AG04450 (cell line): ENCODE data around the gene CALU. TPM values are rescaled to one million over a fixed set of nuclear protein-coding genes. Genes with fewer than 3 reads are reported as not detected.

Experiments
- CTCF ChIA-PET: fragments of 300-600, 350-600 bp; formaldehyde crosslinking; extraction: SDS; loops from one replicate; lab custom pipeline; 2022; ENCODE audit warnings: antibody characterized with exemption, inconsistent platforms; lab: Charles Lee
- POLR2A ChIA-PET: fragments of 350-600 bp; formaldehyde crosslinking; extraction: SDS; loops from one replicate; lab custom pipeline; 2021; ENCODE audit warnings: antibody characterized with exemption, inconsistent platforms; lab: Yijun Ruan, JAX
- DNase-seq: peaks from one replicate; pipeline ENCODE4 v3.0.0-alpha.2; 2011; ENCODE audit warnings: low read depth, low spot score
- H3K27ac ChIP-seq: one replicate; pipeline ENCODE4 v1.5.1; 2012; ENCODE audit warnings: low read depth, low read length, control low read depth
- H3K27me3 ChIP-seq: one replicate; pipeline ENCODE4 v1.6.0; 2012; ENCODE audit warnings: low read length; ENCODE audit not compliant: control insufficient read depth, insufficient read depth
- H3K4me3 ChIP-seq: 2 replicates; pipeline ENCODE4 v1.5.1; 2011; ENCODE audit warnings: mild to moderate bottlenecking, low read depth, low read length, control low read depth
- H3K9me3 ChIP-seq: 2 replicates; pipeline ENCODE4 v1.5.1; 2012; ENCODE audit warnings: low read length; ENCODE audit not compliant: control insufficient read depth, insufficient read depth
- polyA plus RNA-seq: library from polyadenylated mRNA; depleted of rRNA; stranded (reverse); fragments of >200 nt; gene quantifications from 2 replicates; pipeline ENCODE4 v1.2.3, GENCODE V29; 2011
- TF ChIP-seq, protein P1 (sequence below): IDR thresholded peaks from 2 replicates; pipeline ENCODE4 v1.5.1; 2011; ENCODE audit warnings: low read depth, low read length, control low read depth, inconsistent platforms

Gene CALU
- polyA plus RNA-seq, 1 experiment: 815 TPM

DNA sequence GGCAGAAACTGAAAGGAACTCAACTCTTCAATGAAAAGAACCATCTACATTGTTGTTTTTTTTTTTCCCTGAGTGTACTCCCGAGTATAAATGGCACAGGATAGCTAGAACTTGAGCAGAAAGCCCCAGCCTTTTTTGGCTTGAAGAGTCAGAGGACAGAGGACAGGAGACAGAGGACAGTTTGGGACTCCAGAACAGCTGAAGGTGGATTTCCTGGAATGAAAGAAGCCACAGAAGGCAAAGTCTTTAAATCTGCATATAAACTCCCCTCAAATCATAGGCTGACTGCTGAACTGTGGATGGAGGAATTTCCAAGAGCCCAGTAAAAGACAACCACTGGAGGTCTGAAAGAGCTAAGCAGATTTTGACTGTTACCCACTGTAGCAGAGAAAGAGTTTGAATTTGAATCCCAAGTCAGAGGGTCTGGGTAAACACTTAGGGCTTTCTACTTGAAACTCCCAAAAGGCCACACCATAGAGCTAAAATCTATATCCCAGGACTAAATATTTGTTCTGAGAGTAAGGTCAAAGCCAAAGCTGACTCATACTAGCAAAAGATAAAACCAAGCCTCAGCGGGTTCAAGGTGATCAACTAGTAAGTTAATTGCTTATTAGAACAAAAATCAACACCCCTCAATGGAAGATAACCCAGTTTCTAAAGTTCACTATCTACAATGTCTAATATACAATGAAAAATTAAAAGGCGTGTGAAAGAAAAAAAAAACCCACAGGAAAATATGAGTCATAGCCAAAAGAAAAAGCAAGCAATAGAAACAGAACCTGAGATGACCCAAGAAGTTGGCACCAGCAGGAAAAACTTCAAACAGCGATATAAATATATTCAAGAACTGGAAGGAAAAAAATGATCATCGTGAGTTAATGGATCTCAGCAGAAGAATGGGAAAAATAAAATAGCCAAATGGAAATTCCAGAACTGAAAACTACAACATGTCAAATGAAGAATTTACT, 38.3 kb downstream of the CALU start:
- TF ChIP-seq, protein P1, sequence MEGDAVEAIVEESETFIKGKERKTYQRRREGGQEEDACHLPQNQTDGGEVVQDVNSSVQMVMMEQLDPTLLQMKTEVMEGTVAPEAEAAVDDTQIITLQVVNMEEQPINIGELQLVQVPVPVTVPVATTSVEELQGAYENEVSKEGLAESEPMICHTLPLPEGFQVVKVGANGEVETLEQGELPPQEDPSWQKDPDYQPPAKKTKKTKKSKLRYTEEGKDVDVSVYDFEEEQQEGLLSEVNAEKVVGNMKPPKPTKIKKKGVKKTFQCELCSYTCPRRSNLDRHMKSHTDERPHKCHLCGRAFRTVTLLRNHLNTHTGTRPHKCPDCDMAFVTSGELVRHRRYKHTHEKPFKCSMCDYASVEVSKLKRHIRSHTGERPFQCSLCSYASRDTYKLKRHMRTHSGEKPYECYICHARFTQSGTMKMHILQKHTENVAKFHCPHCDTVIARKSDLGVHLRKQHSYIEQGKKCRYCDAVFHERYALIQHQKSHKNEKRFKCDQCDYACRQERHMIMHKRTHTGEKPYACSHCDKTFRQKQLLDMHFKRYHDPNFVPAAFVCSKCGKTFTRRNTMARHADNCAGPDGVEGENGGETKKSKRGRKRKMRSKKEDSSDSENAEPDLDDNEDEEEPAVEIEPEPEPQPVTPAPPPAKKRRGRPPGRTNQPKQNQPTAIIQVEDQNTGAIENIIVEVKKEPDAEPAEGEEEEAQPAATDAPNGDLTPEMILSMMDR: no peak
- ChIA-PET POLR2A (interaction anchor here (0.6 to 1.2 kb wide), 2 partner anchors 51 to 109 kb away, joined by 3 to 8 read pairs; no protein-coding TSS in a partner anchor), CTCF (no interaction called here)
- Histone ChIP-seq H3K27ac (no peak overlapping the region), H3K27me3 (no peaks in the 10 kb centered on the region), H3K9me3 (peaks cover 12% of the 10 kb centered on the region), H3K4me3 (no peak overlapping the region)
- DNase-seq: no peak

DNA sequence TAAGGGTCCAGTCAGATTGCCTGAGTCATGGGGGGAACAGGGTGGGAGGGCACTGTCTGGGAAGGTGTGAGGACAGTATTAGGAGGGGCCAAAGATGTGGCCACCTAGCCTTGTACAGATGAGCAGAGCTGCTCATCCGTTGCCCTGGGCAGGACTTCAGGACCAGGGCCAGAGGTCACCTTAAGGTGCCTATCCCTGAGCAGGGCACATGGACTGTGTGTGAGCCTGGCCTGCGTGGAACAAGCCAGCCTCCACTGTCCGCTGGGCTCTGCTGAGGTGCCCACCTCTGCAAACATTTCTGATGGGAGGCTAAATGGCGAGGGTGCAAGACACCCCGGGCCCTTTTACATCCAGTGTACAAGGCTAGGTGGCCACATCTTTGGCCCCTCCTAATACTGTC, 39.8 kb downstream of the CALU start:
- no peak for DNase-seq
- H3K9me3 ChIP-seq: peaks cover 12% of the 10 kb centered on the region
- TF ChIP-seq, protein P1: no peak
- no peaks in the 10 kb centered on the region for H3K27me3 ChIP-seq
- H3K4me3 ChIP-seq: no peak overlapping the region
- POLR2A ChIA-PET: interaction anchor here (0.5 to 0.6 kb wide), 2 partner anchors 9 to 17 kb away, joined by 3 to 7 read pairs; no protein-coding TSS in a partner anchor
- no peak overlapping the region for H3K27ac ChIP-seq
- CTCF ChIA-PET: no interaction called here

DNA sequence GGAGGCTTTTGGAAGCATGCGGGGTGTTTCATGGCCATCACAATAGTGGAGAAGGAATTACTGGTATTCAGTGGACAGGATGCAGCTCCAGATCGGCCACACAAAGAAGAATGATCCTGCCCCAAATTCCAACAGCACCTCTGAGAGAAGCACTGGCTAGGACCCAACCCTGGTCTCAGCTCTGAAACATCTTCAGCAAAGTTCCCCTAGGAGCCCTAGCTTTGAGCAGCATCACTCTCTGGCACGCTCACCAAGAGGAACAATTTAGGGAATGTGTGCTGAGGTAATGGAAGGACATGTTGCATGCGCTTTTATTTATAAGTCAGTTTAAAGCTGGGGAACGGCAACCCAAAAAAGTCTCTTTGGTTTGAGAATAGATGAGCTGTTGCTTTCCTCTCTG, 42.0 kb downstream of the CALU start:
- H3K27me3 ChIP-seq: peaks cover 5% of the 10 kb centered on the region
- H3K9me3 ChIP-seq: peaks cover 8% of the 10 kb centered on the region
- TF ChIP-seq, protein P1: no peak
- H3K4me3 ChIP-seq: no peak overlapping the region
- ChIA-PET CTCF (no interaction called here), POLR2A (interaction anchor here (0.5 to 1.9 kb wide), 4 partner anchors 13 to 102 kb away, joined by 3 to 6 read pairs (median 5); no protein-coding TSS in a partner anchor)
- peak overlapping the region; percentile 24 for H3K27ac ChIP-seq
- peak; percentile 38 for DNase-seq

- Histone ChIP-seq H3K4me3 (no peak overlapping the region), H3K27ac (no peak overlapping the region), H3K27me3 (peaks cover 7% of the 10 kb centered on the region), H3K9me3 (peaks cover 8% of the 10 kb centered on the region)
- CTCF ChIA-PET: no interaction called here
- TF ChIP-seq, protein P1: no peak
- DNase-seq: no peak
- POLR2A ChIA-PET: interaction anchor here (0.9 to 1.9 kb wide), 4 partner anchors 45 to 81 kb away, joined by 3 to 6 read pairs (median 6); partner anchors contain the start of gene ATP6V1F
Observed at GRCh38 chr7:128781851-128782250, 42.7 kb downstream of the CALU start.
